HG03571 (cell line): Measurements from ENCODE around the gene MINDY3.

Experiments
- ATAC-seq: cut with Tn5 transposase; IDR thresholded peaks from one replicate; pipeline ENCODE4 v1.9.1; 2021; ENCODE audit not compliant: unreplicated experiment

MINDY3 gene

DNA sequence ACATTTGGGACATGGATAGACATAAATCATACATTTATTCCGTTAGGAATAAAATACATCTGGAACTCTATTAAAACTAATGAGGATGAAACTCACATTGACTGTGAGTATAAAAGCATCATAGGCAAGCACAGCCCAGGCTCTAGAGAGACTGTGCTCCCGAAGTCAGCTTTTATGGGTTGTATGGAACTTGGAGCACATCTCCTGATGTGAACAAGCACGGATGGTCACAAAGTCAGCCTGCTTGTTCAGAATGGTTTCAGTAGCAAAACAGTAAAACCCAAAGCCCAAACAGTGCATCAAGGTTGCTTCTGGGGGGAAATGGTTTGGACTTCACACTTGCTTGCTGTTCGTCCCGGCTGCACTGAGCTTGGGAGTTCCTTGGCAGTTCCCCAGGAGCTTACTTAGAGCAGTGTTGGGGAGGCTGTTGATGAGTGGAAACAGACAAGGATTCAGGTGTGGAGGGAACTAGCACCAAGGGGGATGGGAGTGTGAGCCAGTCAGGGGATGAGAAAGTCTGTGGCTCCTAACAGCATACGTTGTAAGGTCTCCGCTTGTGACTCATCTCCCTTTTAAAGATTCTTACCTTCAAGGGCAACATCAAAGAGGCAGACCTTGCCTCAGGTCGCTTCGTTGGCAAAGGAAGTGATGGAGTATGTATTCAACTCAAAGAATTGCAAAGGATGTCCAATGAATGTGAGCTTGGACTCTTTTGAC, 120.9 kb downstream of the MINDY3 start:
- no peak for ATAC-seq

DNA sequence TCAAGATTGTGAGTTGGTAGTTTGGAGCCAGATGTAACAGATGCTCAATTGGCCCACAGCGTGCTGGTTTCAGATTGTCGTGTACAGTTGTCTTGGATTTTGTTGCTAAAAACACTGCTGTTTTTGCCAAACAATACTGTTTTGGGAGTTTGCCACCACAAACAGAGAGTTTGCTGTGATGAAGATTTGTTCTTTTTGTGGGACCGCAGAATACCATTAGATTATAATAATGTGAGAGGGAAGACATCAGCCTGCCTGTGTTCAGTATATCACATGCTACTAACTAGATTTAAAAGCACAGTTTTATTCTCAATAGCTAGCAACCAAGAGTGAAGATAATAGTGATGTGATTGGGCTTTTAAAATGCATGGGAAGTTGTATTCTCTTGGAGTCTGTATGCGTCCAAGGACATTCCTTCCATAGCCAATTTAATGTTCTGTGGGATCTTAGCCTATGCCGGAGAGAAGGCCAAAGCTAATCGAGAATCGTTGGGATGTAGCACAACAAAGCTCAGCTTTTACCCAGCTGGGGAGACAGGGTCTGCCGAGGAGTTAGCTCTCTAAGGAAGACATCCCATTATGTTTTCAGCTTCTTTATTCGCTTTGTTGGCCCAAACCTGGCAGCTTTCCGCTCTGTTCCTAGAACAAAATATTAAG, 121.9 kb downstream of the MINDY3 start:
- ATAC-seq = no peak

DNA sequence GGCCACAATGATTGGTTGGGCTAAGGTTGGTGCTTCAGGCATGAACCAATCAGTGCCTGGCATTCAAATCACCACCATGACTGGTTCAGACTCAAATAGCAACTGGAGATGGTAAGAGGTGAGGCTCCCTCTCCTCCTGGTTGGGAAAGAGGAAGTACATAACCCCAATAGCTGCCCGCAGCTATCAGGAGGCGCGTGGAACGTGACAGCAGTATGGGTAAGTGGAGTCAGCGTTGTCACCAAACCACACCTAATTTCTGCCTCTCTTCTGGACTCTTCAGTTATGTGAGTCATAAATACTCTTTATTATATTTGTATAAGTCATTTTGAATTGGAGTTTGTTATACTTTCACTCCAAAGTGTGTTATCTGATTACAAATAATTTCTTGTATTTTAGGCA, 122.7 kb downstream of the MINDY3 start:
- ATAC-seq = no peak

DNA sequence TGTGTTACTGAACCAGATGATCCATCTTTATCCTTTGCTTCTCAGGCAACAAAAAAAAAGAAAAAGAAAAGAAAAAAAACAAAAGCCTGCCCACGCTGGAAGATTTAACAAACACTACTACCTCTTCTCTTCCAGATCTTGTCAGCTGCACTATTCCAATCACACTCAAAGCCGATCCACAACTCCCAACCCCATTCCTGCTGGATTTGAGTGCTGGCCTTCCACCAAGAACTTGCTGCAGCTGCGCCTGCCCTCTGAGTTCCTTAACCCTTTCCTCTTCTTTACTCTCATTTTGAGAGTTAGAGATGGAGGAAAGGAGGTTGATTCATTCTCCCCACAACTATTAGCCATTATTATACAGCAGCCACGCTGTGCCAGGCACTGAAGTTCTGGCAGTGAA, 124.5 kb downstream of the MINDY3 start:
- no peak for ATAC-seq

DNA sequence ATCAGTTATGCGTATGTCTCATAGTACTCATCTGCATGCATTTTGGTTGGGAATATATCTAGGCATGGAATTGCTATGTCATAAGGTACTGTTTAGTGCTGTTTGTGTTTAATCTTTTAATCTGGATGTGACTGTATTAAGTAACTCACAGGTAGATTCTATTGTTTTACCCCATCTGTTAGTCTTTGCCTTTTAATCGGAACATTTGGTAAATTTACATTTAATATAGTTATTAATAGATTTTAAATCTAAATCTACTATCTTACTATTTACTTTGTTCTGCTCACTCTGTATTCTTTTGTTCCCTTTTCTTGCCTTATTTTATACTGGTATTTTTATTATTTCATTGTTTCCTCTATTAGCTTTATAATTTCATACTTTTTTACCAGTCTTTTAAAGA, 130.0 kb downstream of the MINDY3 start:
- ATAC-seq = no peak

DNA sequence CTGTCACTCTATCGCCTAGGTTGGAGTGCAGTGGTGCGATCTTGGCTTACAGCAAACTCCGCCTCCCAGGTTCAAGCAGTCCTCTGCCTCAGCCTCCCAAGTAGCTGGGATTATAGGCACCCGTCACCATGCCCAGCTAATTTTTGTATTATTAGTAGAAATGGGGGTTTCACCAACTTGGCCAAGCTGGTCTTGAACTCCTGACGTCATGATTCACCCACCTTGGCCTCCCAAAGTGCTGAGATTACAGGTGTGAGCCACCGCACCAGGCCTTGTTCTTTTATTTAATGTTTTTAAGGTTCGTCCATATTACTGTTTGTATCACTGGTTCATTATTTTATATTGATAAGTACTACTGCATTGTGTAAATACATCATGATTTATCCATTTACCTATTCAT, 130.4 kb downstream of the MINDY3 start:
- ATAC-seq = no peak
